HEK293 (cell line): ENCODE results near the gene ZNF771.

ENCODE experiments used
- CTCF ChIA-PET: fragments of 350-600 bp; formaldehyde crosslinking; extraction: SDS; loops from one replicate; lab custom pipeline; 2021; ENCODE audit warnings: antibody characterized with exemption; lab: Yijun Ruan, JAX
- POLR2A ChIA-PET: fragments of 300-600 bp; formaldehyde crosslinking; extraction: SDS; loops from one replicate; lab custom pipeline; 2020; ENCODE audit warnings: antibody characterized with exemption, inconsistent platforms; lab: Yijun Ruan, JAX
- H3K27ac ChIP-seq: fragments of 200-500 bp; sonication (Bioruptor generic); 2 replicates; pipeline ENCODE4 v1.5.1; 2014; ENCODE audit warnings: low read depth, low read length, control low read depth, inconsistent platforms; ENCODE audit errors: extremely low read depth
- H3K36me3 ChIP-seq, 2 experiments: fragments of 200-500 bp in 1 of 2; sonication (Bioruptor generic) in 1 of 2; 1 replicate in 1 of 2; 2 replicates in 1 of 2; pipeline ENCODE4 v1.5.1; 2014 to 2017; ENCODE audit warnings: inconsistent platforms in 2 of 2, low read length in 2 of 2; ENCODE audit not compliant: control insufficient read depth in 2 of 2, insufficient read depth in 1 of 2
- H3K4me1 ChIP-seq: fragments of 200-500 bp; sonication (Bioruptor generic); 2 replicates; pipeline ENCODE4 v1.5.1; 2014; ENCODE audit warnings: mild to moderate bottlenecking, low read length, inconsistent platforms; ENCODE audit not compliant: control insufficient read depth, insufficient read depth
- H3K4me3 ChIP-seq: 2 replicates; pipeline ENCODE4 v1.5.1; 2011; ENCODE audit warnings: low read depth, mild to moderate bottlenecking, control low read depth, low read length, moderate library complexity
- H3K9me3 ChIP-seq: fragments of 200-500 bp; sonication (Bioruptor generic); 2 replicates; pipeline ENCODE4 v1.5.1; 2014; ENCODE audit warnings: low read depth, low read length, inconsistent platforms; ENCODE audit not compliant: control insufficient read depth, insufficient read depth
- GLIS1 ChIP-seq: fragments of 450-650 bp; formaldehyde crosslinking; IDR thresholded peaks from 2 replicates; pipeline ENCODE4 v1.5.1; 2016; ENCODE audit warnings: missing biosample characterization, missing genetic modification characterization
- HOXA7 ChIP-seq: sonication (generic); formaldehyde crosslinking; IDR thresholded peaks from 2 replicates; pipeline ENCODE4 v1.8.1; 2022; ENCODE audit warnings: missing genetic modification reagents, borderline replicate concordance
- KLF8 ChIP-seq: fragments of 450-650 bp; formaldehyde crosslinking; IDR thresholded peaks from 2 replicates; pipeline ENCODE4 v1.5.1; 2016; ENCODE audit warnings: missing biosample characterization, missing genetic modification characterization
- MYNN ChIP-seq: fragments of 450-650 bp; formaldehyde crosslinking; IDR thresholded peaks from 2 replicates; pipeline ENCODE4 v1.5.1; 2016; ENCODE audit warnings: missing biosample characterization, missing genetic modification characterization, borderline replicate concordance
- SCRT1 ChIP-seq: fragments of 450-650 bp; formaldehyde crosslinking; IDR thresholded peaks from 2 replicates; pipeline ENCODE4 v1.5.1; 2016; ENCODE audit warnings: missing biosample characterization, missing genetic modification characterization, borderline replicate concordance
- SCRT2 ChIP-seq: fragments of 450-650 bp; formaldehyde crosslinking; IDR thresholded peaks from 2 replicates; pipeline ENCODE4 v1.5.1; 2016; ENCODE audit warnings: missing biosample characterization, missing genetic modification characterization
- ZBTB11 ChIP-seq: fragments of 450-650 bp; formaldehyde crosslinking; conservative IDR thresholded peaks from 2 replicates; pipeline ENCODE4 v1.5.1; 2016; ENCODE audit warnings: low read depth, missing biosample characterization, missing genetic modification characterization
- ZEB2 ChIP-seq: fragments of 450-650 bp; formaldehyde crosslinking; IDR thresholded peaks from 2 replicates; pipeline ENCODE4 v1.5.1; 2016; ENCODE audit warnings: missing biosample characterization, missing genetic modification characterization
- ZNF140 ChIP-seq: fragments of 450-650 bp; formaldehyde crosslinking; IDR thresholded peaks from 2 replicates; pipeline ENCODE4 v1.5.1; 2016; ENCODE audit warnings: missing biosample characterization, missing genetic modification characterization
- ZNF157 ChIP-seq: fragments of 450-650 bp; formaldehyde crosslinking; IDR thresholded peaks from 2 replicates; pipeline ENCODE4 v1.5.1; 2016; ENCODE audit warnings: missing biosample characterization, missing genetic modification characterization
- ZNF24 ChIP-seq: fragments of 450-650 bp; formaldehyde crosslinking; IDR thresholded peaks from 2 replicates; pipeline ENCODE4 v1.5.1; 2016; ENCODE audit warnings: missing biosample characterization, missing genetic modification characterization
- ZNF274 ChIP-seq, 2 experiments: fragments of 200-500 bp in 1 of 2; fragments of 450-650 bp in 1 of 2; sonication (Bioruptor generic) in 1 of 2; formaldehyde crosslinking in 1 of 2; IDR thresholded peaks; 2 replicates each; pipeline versions ENCODE4 v1.5.1 to v1.6.1; 2014 to 2016; ENCODE audit warnings: borderline replicate concordance in 1 of 2, inconsistent platforms in 1 of 2, low read length in 1 of 2, missing biosample characterization in 1 of 2, missing genetic modification characterization in 1 of 2
- ZNF324 ChIP-seq: fragments of 450-650 bp; formaldehyde crosslinking; IDR thresholded peaks from 2 replicates; pipeline ENCODE4 v1.5.1; 2016; ENCODE audit warnings: missing biosample characterization, missing genetic modification characterization
- ZNF341 ChIP-seq: fragments of 450-650 bp; formaldehyde crosslinking; IDR thresholded peaks from 2 replicates; pipeline ENCODE4; 2016; ENCODE audit warnings: low read depth, missing biosample characterization, missing genetic modification characterization
- ZNF366 ChIP-seq: fragments of 450-650 bp; formaldehyde crosslinking; conservative IDR thresholded peaks from 2 replicates; pipeline ENCODE4 v1.5.1; 2016; ENCODE audit warnings: missing biosample characterization, missing genetic modification characterization
- ZNF394 ChIP-seq: fragments of 450-650 bp; formaldehyde crosslinking; IDR thresholded peaks from 2 replicates; pipeline ENCODE4 v1.5.1; 2016; ENCODE audit warnings: missing biosample characterization, missing genetic modification characterization, mild to moderate bottlenecking, moderate library complexity, borderline replicate concordance
- ZNF544 ChIP-seq: fragments of 450-650 bp; formaldehyde crosslinking; IDR thresholded peaks from 2 replicates; pipeline ENCODE4 v1.5.0; 2017; ENCODE audit warnings: missing biosample characterization, missing genetic modification characterization
- ZNF624 ChIP-seq: fragments of 450-650 bp; formaldehyde crosslinking; IDR thresholded peaks from 2 replicates; pipeline ENCODE4 v1.5.1; 2017; ENCODE audit warnings: missing biosample characterization, missing genetic modification characterization
- ZNF654 ChIP-seq: fragments of 450-650 bp; formaldehyde crosslinking; IDR thresholded peaks from 2 replicates; pipeline ENCODE4 v1.5.1; 2016; ENCODE audit warnings: low read depth, missing biosample characterization, missing genetic modification characterization
- ZSCAN30 ChIP-seq: fragments of 450-650 bp; IDR thresholded peaks from 2 replicates; pipeline ENCODE4 v1.5.1; 2018; ENCODE audit warnings: missing biosample characterization, mild to moderate bottlenecking, missing genetic modification characterization, moderate library complexity
- TF ChIP-seq, protein P1 (sequence below): fragments of 450-650 bp; formaldehyde crosslinking; IDR thresholded peaks from 2 replicates; pipeline ENCODE4 v1.5.1; 2016; ENCODE audit warnings: missing biosample characterization, missing genetic modification characterization, low read depth
- TF ChIP-seq, protein P2 (sequence below): fragments of 450-650 bp; IDR thresholded peaks from 2 replicates; pipeline ENCODE4 v1.5.1; 2018; ENCODE audit warnings: missing biosample characterization, mild to moderate bottlenecking, missing genetic modification characterization
- TF ChIP-seq, protein P3 (sequence below): fragments of 450-650 bp; formaldehyde crosslinking; IDR thresholded peaks from 2 replicates; pipeline ENCODE4 v1.5.1; 2017; ENCODE audit warnings: missing biosample characterization, missing genetic modification characterization

ZNF771 gene

DNA sequence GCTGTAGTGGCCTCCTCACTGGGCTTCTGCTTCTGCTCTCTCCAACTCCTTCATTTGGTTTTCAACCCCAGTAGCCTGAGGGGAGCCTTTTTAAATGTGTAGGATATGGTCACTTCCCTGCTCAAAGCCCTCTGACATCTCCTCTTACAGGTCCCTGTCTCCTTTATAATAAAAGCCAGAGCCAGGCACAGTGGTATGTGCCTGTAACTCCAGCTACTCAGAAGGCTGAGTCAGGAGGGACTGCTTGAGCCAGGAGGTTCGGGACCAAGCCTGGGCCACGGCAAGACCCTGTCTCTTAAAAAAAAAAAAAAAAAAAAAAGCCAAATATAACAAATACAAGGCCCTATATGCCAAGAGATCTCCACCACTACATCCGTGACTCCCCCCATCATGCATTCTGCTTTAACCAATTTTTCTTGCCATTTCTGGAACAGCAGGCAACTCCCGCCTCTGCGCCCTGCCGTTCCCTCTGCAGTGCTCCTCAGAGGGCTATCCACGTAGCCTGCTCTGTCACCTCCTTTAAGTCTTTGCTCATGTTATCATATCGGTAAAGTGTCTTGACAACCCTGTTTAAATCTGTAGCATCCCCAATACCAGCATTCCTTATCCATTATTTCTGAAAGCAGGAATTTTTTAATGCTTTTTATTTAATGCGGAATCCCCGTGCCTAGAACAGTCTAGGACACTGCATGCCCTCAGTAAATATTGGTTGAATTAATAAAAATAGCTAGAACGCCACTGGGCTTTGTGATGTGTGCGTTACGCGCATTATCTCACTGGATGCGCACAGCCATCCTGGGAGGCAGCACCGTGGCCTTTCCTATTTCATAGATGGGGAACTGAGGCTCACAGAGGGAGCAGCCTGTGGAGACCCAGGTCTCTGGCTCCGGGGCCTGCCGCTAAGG, 9.5 kb downstream of the ZNF771 start (continued):
- TF ChIP-seq ZNF157 (no peak), ZNF544 (no peak), GLIS1 (tag by site-specific recombination) (no peak), MYNN (tag by site-specific recombination) (peak; percentile 69; the same call in 1 of the 2 replicates), ZSCAN30 (tag by site-specific recombination) (no peak), ZNF341 (tag by site-specific recombination) (peak; percentile 66), ZNF394 (tag by site-specific recombination) (no peak), ZNF654 (tag by site-specific recombination) (no peak)
- TF ChIP-seq, all 188 proteins: peak for 4

DNA sequence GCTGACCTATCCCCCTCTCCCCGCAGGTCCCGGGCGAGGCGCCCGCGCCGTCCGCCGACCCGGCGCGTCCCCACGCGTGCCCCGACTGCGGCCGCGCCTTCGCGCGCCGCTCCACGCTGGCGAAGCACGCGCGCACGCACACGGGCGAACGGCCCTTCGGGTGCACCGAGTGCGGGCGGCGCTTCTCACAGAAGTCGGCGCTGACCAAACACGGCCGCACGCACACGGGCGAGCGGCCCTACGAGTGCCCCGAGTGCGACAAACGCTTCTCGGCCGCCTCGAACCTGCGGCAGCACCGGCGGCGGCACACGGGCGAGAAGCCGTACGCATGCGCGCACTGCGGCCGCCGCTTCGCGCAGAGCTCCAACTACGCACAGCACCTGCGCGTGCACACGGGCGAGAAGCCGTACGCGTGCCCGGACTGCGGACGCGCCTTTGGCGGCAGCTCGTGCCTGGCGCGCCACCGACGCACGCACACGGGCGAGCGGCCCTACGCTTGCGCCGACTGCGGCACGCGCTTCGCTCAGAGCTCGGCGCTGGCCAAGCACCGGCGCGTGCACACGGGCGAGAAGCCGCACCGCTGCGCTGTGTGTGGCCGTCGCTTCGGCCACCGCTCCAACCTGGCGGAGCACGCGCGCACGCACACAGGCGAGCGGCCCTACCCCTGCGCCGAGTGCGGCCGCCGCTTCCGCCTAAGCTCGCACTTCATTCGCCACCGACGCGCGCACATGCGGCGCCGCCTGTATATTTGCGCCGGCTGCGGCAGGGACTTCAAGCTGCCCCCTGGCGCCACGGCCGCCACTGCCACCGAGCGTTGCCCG, 10.3 kb downstream of the ZNF771 start:
- Histone ChIP-seq H3K4me3 (peak overlapping the region; percentile 37), H3K27ac (peak overlapping the region; percentile 85), H3K9me3 (no peaks in the 10 kb centered on the region), H3K4me1 (peaks cover 12% of the 10 kb centered on the region), H3K36me3 (peaks cover 42 to 84% of the 10 kb centered on the region in 2 experiments; a peak in 2 of 3 replicates)
- ChIA-PET CTCF (interaction anchor here (0.7 to 2.5 kb wide), 10 partner anchors 8 to 375 kb away, joined by 3 to 15 read pairs (median 4); partner anchors contain the start of gene DCTPP1), POLR2A (interaction anchor here (0.6 to 2.8 kb wide), 36 partner anchors 9 to 400 kb away, joined by 3 to 64 read pairs (median 5); partner anchors contain the start of genes ALDOA, CD2BP2, DCTPP1 and FBRS)
- TF ChIP-seq ZNF324 (tag by site-specific recombination) (peak; percentile 37; the same call in 1 of the 2 replicates), HOXA7 (CRISPR knock-in tag) (no peak), SCRT1 (tag by site-specific recombination) (no peak), ZNF544 (no peak), ZNF24 (peak; percentile 49; the same call in 1 of the 2 replicates), ZNF274 (IDR thresholded peaks at IDR 0.05; ENCODE audit: low read length) (no peak), ZNF274 (tag by site-specific recombination; IDR thresholded peaks at IDR 0.05; ENCODE audit: borderline replicate concordance) (no peak), ZNF140 (no peak), ZEB2 (no peak), ZNF366 (no peak), ZNF624 (tag by site-specific recombination) (no peak), GLIS1 (tag by site-specific recombination) (peak; percentile 82), ZBTB11 (tag by site-specific recombination) (no peak), KLF8 (tag by site-specific recombination) (no peak), SCRT2 (tag by site-specific recombination) (no peak), ZNF157 (no peak)
- TF ChIP-seq, protein P1, sequence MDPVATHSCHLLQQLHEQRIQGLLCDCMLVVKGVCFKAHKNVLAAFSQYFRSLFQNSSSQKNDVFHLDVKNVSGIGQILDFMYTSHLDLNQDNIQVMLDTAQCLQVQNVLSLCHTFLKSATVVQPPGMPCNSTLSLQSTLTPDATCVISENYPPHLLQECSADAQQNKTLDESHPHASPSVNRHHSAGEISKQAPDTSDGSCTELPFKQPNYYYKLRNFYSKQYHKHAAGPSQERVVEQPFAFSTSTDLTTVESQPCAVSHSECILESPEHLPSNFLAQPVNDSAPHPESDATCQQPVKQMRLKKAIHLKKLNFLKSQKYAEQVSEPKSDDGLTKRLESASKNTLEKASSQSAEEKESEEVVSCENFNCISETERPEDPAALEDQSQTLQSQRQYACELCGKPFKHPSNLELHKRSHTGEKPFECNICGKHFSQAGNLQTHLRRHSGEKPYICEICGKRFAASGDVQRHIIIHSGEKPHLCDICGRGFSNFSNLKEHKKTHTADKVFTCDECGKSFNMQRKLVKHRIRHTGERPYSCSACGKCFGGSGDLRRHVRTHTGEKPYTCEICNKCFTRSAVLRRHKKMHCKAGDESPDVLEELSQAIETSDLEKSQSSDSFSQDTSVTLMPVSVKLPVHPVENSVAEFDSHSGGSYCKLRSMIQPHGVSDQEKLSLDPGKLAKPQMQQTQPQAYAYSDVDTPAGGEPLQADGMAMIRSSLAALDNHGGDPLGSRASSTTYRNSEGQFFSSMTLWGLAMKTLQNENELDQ (tag by site-specific recombination) = no peak
- TF ChIP-seq, protein P2, sequence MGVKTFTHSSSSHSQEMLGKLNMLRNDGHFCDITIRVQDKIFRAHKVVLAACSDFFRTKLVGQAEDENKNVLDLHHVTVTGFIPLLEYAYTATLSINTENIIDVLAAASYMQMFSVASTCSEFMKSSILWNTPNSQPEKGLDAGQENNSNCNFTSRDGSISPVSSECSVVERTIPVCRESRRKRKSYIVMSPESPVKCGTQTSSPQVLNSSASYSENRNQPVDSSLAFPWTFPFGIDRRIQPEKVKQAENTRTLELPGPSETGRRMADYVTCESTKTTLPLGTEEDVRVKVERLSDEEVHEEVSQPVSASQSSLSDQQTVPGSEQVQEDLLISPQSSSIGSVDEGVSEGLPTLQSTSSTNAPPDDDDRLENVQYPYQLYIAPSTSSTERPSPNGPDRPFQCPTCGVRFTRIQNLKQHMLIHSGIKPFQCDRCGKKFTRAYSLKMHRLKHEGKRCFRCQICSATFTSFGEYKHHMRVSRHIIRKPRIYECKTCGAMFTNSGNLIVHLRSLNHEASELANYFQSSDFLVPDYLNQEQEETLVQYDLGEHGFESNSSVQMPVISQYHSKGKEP (tag by site-specific recombination) = no peak
- TF ChIP-seq, protein P3, sequence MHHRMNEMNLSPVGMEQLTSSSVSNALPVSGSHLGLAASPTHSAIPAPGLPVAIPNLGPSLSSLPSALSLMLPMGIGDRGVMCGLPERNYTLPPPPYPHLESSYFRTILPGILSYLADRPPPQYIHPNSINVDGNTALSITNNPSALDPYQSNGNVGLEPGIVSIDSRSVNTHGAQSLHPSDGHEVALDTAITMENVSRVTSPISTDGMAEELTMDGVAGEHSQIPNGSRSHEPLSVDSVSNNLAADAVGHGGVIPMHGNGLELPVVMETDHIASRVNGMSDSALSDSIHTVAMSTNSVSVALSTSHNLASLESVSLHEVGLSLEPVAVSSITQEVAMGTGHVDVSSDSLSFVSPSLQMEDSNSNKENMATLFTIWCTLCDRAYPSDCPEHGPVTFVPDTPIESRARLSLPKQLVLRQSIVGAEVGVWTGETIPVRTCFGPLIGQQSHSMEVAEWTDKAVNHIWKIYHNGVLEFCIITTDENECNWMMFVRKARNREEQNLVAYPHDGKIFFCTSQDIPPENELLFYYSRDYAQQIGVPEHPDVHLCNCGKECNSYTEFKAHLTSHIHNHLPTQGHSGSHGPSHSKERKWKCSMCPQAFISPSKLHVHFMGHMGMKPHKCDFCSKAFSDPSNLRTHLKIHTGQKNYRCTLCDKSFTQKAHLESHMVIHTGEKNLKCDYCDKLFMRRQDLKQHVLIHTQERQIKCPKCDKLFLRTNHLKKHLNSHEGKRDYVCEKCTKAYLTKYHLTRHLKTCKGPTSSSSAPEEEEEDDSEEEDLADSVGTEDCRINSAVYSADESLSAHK (tag by site-specific recombination) = no peak
